Measurements from ENCODE around the gene DACH1.

The DACH1 gene

DNA sequence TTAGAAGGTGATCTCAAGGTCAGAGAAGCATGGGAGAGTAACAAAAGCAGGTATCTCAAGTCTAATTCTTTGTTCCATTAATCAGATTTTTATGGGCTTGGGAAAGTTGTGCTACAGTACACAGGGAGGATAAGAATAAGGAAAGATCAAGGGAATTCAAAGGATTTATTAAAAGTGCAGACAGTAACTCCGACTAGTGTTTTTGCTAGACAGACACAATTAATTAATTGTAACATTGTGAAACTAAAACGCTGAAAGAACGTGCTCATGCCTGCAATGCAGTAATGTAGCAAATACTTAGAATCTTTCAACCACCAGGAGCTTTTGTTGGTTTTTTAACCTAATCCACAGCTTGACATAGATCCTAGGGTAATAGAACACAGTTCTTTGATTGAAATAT lies 221.5 kb downstream of the DACH1 start:
- no peak overlapping the region for H3K4me3 ChIP-seq (replicated peaks in 1 of 2; ENCODE audit: low read depth in 2 of 2, low read length in 2 of 2)
- TF ChIP-seq, protein P1, sequence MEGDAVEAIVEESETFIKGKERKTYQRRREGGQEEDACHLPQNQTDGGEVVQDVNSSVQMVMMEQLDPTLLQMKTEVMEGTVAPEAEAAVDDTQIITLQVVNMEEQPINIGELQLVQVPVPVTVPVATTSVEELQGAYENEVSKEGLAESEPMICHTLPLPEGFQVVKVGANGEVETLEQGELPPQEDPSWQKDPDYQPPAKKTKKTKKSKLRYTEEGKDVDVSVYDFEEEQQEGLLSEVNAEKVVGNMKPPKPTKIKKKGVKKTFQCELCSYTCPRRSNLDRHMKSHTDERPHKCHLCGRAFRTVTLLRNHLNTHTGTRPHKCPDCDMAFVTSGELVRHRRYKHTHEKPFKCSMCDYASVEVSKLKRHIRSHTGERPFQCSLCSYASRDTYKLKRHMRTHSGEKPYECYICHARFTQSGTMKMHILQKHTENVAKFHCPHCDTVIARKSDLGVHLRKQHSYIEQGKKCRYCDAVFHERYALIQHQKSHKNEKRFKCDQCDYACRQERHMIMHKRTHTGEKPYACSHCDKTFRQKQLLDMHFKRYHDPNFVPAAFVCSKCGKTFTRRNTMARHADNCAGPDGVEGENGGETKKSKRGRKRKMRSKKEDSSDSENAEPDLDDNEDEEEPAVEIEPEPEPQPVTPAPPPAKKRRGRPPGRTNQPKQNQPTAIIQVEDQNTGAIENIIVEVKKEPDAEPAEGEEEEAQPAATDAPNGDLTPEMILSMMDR (IDR thresholded peaks at IDR 0.05; ENCODE audit: low read depth, low read length) = no peak
- DNase-seq (ENCODE audit: low read depth in 2 of 2) = no peak

DNA sequence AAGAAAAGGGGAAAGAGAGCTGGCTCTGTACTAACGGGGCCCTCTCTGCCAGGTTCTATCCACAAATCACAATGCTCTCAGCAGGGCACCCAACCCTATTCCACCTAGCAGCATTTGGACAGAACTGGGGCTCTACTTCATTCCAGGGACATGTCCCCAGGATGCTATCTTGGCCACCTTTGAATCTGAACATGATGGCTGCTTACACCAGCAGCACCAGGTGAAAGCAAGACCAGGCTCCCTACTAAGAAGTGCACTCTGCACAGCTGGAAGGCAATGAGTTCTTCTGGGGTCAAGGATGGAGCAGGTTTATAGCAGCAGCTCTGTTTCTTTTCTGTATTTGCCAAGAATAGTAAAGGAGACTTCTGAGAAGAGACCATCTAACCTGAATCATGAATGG lies 222.4 kb downstream of the DACH1 start:
- H3K4me3 ChIP-seq (replicated peaks in 1 of 2; ENCODE audit: low read depth in 2 of 2, low read length in 2 of 2) = no peak overlapping the region
- DNase-seq (ENCODE audit: low read depth in 2 of 2) = no peak
- TF ChIP-seq, protein P1 (IDR thresholded peaks at IDR 0.05; ENCODE audit: low read depth, low read length) = no peak

DNA sequence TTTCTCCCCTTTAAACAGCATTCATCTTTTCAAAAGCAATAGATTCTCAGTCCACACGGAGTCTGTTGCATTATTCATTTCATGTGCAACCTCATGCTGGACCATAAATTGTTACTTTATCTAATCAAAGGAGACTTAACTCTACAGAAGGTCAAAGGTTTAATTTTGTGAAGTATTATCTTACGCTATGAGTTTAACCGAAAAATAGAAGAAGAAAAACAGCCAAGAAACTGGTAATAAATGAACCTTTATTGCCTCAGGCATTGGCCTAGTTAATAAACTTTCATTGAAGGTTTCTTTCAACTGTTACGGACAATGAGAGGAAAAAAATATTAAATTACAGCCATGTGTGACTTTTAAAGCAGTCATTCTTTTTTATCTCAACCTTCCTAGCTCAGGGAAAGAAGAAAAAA lies 223.6 kb downstream of the DACH1 start:
- TF ChIP-seq, protein P1 (IDR thresholded peaks at IDR 0.05; ENCODE audit: low read depth, low read length) = no peak

DNA sequence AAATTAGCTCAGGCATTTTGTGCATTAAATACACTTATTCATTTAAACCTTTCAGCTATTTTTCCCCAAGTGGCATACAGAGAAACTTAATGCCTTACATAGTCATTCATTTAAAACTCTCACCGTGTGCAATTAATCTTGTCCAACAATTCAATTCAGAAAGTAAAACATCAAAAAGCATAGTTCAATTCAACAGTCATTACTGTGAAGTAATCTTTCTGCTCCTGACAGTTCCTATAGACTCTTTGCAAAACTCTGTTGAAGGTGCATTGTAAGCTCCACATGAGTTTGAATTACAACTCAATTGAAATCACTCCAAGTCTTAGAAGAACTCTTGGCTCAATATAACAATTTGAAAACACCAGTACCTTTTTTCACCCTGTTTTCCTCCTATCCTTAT lies 228.3 kb downstream of the DACH1 start:
- DNase-seq (ENCODE audit: low read depth in 2 of 2) = no peak
- TF ChIP-seq, protein P1 (IDR thresholded peaks at IDR 0.05; ENCODE audit: low read depth, low read length) = no peak

More for the DNA sequence above, 223.6 kb downstream of the DACH1 start:
- H3K4me3 ChIP-seq (replicated peaks in 1 of 2; ENCODE audit: low read depth in 2 of 2, low read length in 2 of 2) = no peak overlapping the region
- no peak for DNase-seq (ENCODE audit: low read depth in 2 of 2)

DNA sequence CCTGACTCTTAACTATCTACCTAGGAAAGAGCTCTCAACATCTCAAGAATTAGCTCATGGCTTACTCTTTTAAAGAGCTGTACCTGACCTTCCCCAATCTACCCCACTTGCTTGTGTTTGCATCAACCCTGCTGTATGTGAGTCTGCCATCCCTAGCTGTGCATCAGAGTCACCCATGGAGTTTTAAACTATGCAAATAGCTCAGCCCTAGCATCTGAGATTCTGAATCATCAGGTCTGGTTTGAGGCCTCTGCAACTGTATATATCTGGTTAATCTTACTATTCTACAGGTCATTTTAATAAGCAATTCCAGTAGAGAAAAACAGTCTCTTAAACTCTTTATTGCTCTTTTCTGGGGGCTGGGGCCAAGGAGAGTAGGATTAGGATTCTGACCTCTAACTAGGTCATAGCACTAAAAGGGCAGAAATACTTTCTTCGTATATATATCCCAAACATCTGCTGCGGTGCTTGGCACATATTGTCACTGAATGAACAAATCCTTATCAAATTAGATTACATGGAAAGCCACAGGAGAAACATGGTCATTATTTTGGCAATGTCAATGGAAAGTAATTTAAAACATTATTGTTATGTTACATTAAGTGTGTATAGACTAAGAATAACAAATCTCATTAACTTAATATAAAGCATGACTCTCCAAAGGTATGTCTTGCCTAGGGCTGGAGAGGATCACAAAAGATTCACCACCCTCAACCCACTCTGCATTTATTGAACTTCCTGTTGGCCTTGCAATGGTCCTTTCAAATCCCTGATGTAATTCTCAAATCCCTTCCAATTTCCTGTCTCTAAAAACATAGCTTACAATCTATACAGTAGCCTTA lies 232.2 kb downstream of the DACH1 start:
- TF ChIP-seq, protein P1 (IDR thresholded peaks at IDR 0.05; ENCODE audit: low read depth, low read length) = no peak
- no peak for DNase-seq (ENCODE audit: low read depth in 2 of 2)
- no peak overlapping the region for H3K4me3 ChIP-seq (replicated peaks in 1 of 2; ENCODE audit: low read depth in 2 of 2, low read length in 2 of 2)

More for the DNA sequence above, 228.3 kb downstream of the DACH1 start:
- H3K4me3 ChIP-seq (replicated peaks in 1 of 2; ENCODE audit: low read depth in 2 of 2, low read length in 2 of 2) = no peak overlapping the region

DNA sequence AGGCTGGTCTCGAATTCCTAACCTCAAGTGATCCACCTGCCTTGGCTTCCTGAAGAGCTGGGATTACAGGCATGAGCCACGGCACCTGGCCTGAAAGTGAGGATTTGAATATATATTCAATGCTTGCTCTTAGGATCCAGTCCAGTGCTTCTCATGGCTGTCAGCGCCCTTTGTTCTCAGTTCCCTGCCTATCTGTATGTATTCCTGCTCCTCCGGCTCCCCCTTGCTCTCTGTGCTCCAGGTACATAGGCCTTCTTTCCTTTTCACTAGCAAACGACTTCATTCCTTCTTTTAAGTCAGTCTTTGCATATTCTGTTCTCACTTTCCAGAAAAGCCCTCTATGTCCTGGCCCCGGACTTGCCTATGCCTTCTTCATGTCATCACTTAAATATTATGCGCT lies 232.8 kb downstream of the DACH1 start:
- TF ChIP-seq, protein P1 (IDR thresholded peaks at IDR 0.05; ENCODE audit: low read depth, low read length) = no peak
- DNase-seq (ENCODE audit: low read depth in 2 of 2) = no peak
- no peak overlapping the region for H3K4me3 ChIP-seq (replicated peaks in 1 of 2; ENCODE audit: low read depth in 2 of 2, low read length in 2 of 2)
